DND-41 (cell line): Measurements from ENCODE around the gene CDH2.

ENCODE experiments used
- CTCF ChIP-seq: IDR thresholded peaks from 2 replicates; pipeline ENCODE4 v1.5.1; 2012; ENCODE audit warnings: borderline replicate concordance, low read length, moderate library complexity, mild to moderate bottlenecking; ENCODE audit not compliant: poor library complexity, severe bottlenecking; ENCODE audit errors: extremely low read depth
- EZH2 ChIP-seq: IDR thresholded peaks from 3 replicates; pipeline ENCODE4 v1.6.1; 2012; ENCODE audit warnings: borderline replicate concordance, low read depth, mild to moderate bottlenecking, moderate library complexity, low read length, inconsistent platforms; ENCODE audit not compliant: severe bottlenecking

DNA sequence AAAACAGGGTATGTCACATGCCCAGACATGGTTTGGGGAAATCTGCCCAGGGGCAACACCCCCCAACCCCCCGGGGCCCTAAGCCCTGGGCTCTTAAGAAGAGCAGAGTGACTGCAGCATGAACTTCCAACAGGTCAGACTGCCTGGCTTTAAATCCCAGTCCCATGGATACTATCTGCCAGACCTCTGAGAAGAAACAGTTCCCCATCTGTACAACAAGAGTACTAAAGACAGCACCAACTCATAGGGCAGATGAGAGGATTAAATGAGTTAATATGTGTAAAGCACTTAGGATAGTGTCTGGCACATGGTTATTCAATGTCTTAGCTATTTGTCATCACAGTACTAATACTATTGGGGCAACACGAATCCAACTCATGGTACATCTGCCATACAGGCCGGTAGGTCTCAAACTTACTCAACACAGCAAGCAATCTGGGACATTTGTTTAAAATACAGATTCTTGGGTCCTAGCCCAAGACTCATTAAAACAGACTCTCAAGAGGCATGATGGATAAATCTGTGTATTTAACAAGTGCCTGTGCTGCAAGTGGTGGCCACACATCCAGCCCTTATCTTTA lies 23.4 kb downstream of the CDH2 start:
- no peak for TF ChIP-seq CTCF
- no peak for TF ChIP-seq EZH2
